Sigmoid colon (tissue), 3 donors: Measurements from ENCODE around the gene OVAAL.

ENCODE experiments used
- POLR2A ChIP-seq, 2 donors: fragments of 450-650 bp; IDR thresholded peaks; one replicate each; pipeline ENCODE4 v1.6.1; 2016; ENCODE audit warnings: antibody characterized with exemption in 2 of 2, mild to moderate bottlenecking in 2 of 2, moderate library complexity in 2 of 2
- TF ChIP-seq, protein P1 (sequence below), 4 experiments: fragments of 450-650 bp in 3 of 4; fragments of 200-600 bp in 1 of 4; IDR thresholded peaks; one replicate each; pipeline ENCODE4 v1.5.1; 2016 to 2019; ENCODE audit warnings: antibody characterized with exemption in 4 of 4, mild to moderate bottlenecking in 3 of 4, moderate library complexity in 2 of 4

DNA sequence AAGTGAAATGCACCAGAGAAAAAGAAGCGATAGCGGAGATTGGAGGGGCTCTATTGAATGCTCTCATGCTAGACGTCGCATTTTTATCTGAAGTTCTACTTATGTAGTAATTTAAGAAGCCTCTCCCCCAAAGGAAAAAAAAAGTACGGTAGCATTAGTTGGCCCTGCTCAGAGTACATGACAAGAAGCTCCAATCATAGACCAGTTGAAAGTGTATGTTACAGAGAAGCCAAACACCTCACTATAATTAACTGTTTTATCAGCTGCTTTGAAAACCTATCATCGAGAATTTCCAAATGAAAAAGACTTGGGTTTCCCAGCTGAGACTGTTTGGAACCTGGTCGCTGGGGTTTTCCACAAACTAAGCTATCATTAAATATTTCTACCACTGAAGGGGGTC is 19.6 kb upstream of the OVAAL start:
- TF ChIP-seq, protein P1, sequence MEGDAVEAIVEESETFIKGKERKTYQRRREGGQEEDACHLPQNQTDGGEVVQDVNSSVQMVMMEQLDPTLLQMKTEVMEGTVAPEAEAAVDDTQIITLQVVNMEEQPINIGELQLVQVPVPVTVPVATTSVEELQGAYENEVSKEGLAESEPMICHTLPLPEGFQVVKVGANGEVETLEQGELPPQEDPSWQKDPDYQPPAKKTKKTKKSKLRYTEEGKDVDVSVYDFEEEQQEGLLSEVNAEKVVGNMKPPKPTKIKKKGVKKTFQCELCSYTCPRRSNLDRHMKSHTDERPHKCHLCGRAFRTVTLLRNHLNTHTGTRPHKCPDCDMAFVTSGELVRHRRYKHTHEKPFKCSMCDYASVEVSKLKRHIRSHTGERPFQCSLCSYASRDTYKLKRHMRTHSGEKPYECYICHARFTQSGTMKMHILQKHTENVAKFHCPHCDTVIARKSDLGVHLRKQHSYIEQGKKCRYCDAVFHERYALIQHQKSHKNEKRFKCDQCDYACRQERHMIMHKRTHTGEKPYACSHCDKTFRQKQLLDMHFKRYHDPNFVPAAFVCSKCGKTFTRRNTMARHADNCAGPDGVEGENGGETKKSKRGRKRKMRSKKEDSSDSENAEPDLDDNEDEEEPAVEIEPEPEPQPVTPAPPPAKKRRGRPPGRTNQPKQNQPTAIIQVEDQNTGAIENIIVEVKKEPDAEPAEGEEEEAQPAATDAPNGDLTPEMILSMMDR (IDR thresholded peaks at IDR 0.05): no peak
- TF ChIP-seq POLR2A (IDR thresholded peaks at IDR 0.05): no peak
